GM20431 (cell line): ENCODE data around the gene CLCA1.

Experiments used
- in situ Hi-C: fragments of 300-500 bp; cut with MseI, MboI; formaldehyde crosslinking; loops from one replicate; pipeline ENCODE4 v1.15.0; 2020; ENCODE audit warnings: low sequenced_read_pairs; ENCODE audit not compliant: unreplicated experiment

The CLCA1 gene

GRCh38 chr1:86455073-86455472 is 13.7 kb upstream of the CLCA1 start:
- in situ Hi-C loops, result no loop called here

- in situ Hi-C loops, result no loop called here
Measured at GRCh38 chr1:86460998-86461397, 7.7 kb upstream of the CLCA1 start.

- in situ Hi-C loops, result no loop called here
Measured at GRCh38 chr1:86461482-86461881, 7.2 kb upstream of the CLCA1 start.

GRCh38 chr1:86464819-86465218 is 3.9 kb upstream of the CLCA1 start:
- in situ Hi-C loops, result no loop called here

- in situ Hi-C loops, result no loop called here
Measured at GRCh38 chr1:86466109-86466844, 2.5 kb upstream of the CLCA1 start.

GRCh38 chr1:86466986-86467385 is 1.7 kb upstream of the CLCA1 start:
- in situ Hi-C loops, result no loop called here

- in situ Hi-C loops, result no loop called here
Measured at GRCh38 chr1:86470859-86471258, 2.1 kb downstream of the CLCA1 start.

- in situ Hi-C loops, result no loop called here
Measured at GRCh38 chr1:86471291-86471690, 2.6 kb downstream of the CLCA1 start.

GRCh38 chr1:86472152-86472551 is 3.4 kb downstream of the CLCA1 start:
- in situ Hi-C loops, result no loop called here

- in situ Hi-C loops, result no loop called here
Measured at GRCh38 chr1:86472767-86473166, 4.0 kb downstream of the CLCA1 start.

GRCh38 chr1:86477256-86477655 is 8.5 kb downstream of the CLCA1 start:
- in situ Hi-C loops, result no loop called here

GRCh38 chr1:86477682-86478081 is 9.0 kb downstream of the CLCA1 start:
- in situ Hi-C loops, result no loop called here

- in situ Hi-C loops, result no loop called here
Measured at GRCh38 chr1:86478416-86479156, 9.9 kb downstream of the CLCA1 start.

GRCh38 chr1:86481966-86482365 is 13.2 kb downstream of the CLCA1 start:
- in situ Hi-C loops, result no loop called here

GRCh38 chr1:86487131-86487810 is 18.5 kb downstream of the CLCA1 start:
- in situ Hi-C loops, result no loop called here

- in situ Hi-C loops, result no loop called here
Measured at GRCh38 chr1:86487811-86488141, 19.0 kb downstream of the CLCA1 start.

GRCh38 chr1:86489242-86489878 is 20.6 kb downstream of the CLCA1 start:
- in situ Hi-C loops, result no loop called here

- in situ Hi-C loops, result no loop called here
Measured at GRCh38 chr1:86491171-86491950, 22.6 kb downstream of the CLCA1 start.

GRCh38 chr1:86498281-86498680 is 29.6 kb downstream of the CLCA1 start:
- in situ Hi-C loops, result no loop called here

- in situ Hi-C loops, result no loop called here
Measured at GRCh38 chr1:86499987-86500593, 31.4 kb downstream of the CLCA1 start.
